ENCODE results near the gene MDFIC.

DNA sequence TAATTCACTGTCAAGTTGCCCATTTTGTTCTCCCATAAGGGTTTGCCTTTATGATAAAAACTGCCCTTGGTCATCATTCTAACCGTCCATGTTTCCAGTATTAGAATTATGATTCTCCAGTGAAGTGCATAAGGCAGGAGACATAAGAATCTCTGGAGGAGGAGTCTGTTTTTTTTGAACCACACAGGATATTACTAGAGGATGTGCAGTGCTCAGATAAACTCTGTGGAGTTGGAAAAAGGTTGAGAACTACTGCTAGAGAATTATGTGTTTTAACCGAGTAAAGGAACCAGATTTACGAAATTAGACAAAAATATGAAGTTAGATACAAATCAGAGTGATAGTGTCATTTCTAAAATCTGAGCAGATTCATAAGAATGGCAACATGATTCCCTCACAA, 40.5 kb downstream of the MDFIC start:
- no peak for TF ChIP-seq CTCF (optimal IDR thresholded peaks at IDR 0.05 in 1 of 3, IDR thresholded peaks at IDR 0.05 in 1 of 3, conservative IDR thresholded peaks at IDR 0.05 in 1 of 3; ENCODE audit: extremely low read depth in 1 of 3, insufficient read depth in 2 of 3, low read length in 3 of 3)
- no peak for TF ChIP-seq EZH2 (IDR thresholded peaks at IDR 0.05; ENCODE audit: low read length)

Measured in keratinocyte (primary cell).